T-cell (primary cell): ENCODE measurements around the gene SMARCC1. TPM values are rescaled to one million over a fixed set of nuclear protein-coding genes. Genes with fewer than 3 reads are reported as not detected.

Experiments
- ATAC-seq, 4 experiments: fragments of 200-7000 bp in 3 of 4; fragments of 150-1000 bp in 1 of 4; cut with Tn5 transposase; replicated peaks in 1 of 4; 1 replicate in 3 of 4; 2 replicates in 1 of 4; pipeline ENCODE4 v1.10.0; 2021; ENCODE audit warnings: moderate library complexity in 3 of 4, mild to moderate bottlenecking in 2 of 4, moderate number of reproducible peaks in 1 of 4
- CTCF ChIA-PET, 2 donors: fragments of 300-600 bp; sonication (Branson Sonifier 250); formaldehyde crosslinking; loops; one replicate each; lab custom pipeline; 2022; ENCODE audit warnings: antibody characterized with exemption in 2 of 2; lab: Charles Lee
- POLR2A ChIA-PET, 2 donors: fragments of 300-600 bp; sonication (Branson Sonifier 250); formaldehyde crosslinking; loops; one replicate each; lab custom pipeline; 2022; ENCODE audit warnings: antibody characterized with exemption in 2 of 2; lab: Charles Lee
- DNase-seq, 35 experiments: peaks; one replicate each; pipeline versions ENCODE4 v3.0.0 to v3.0.0-alpha.2; 2013 to 2023
- H3K27ac ChIP-seq: one replicate; pipeline ENCODE4 v1.5.1; 2013; ENCODE audit warnings: low read length
- H3K27me3 ChIP-seq, 2 experiments: replicated peaks in 1 of 2; 1 replicate in 1 of 2; 2 replicates in 1 of 2; pipeline versions ENCODE4 v1.6.1 to v1.7.0; 2013; ENCODE audit warnings: low read length in 1 of 2, mixed read lengths in 1 of 2; ENCODE audit not compliant: control insufficient read depth in 2 of 2, insufficient read depth in 2 of 2; ENCODE audit errors: extremely low read depth in 1 of 2
- H3K36me3 ChIP-seq, 2 donors: 1 replicate in 1 of 2; 2 replicates in 1 of 2; pipeline versions ENCODE4 v1.6.1 to v1.7.0; 2013; ENCODE audit warnings: low read length in 1 of 2; ENCODE audit not compliant: control insufficient read depth in 2 of 2, insufficient read depth in 1 of 2; ENCODE audit errors: extremely low read depth in 1 of 2
- H3K4me1 ChIP-seq, 2 experiments: 1 replicate in 1 of 2; 2 replicates in 1 of 2; pipeline versions ENCODE4 v1.6.1 to v1.7.0; 2013; ENCODE audit warnings: low read length in 2 of 2, mixed read lengths in 1 of 2; ENCODE audit not compliant: insufficient read depth in 2 of 2, control insufficient read depth in 1 of 2; ENCODE audit errors: extremely low read depth in 1 of 2
- H3K4me3 ChIP-seq, 2 donors: 1 replicate in 1 of 2; 2 replicates in 1 of 2; pipeline versions ENCODE4 v1.5.1 to v1.7.0; 2013; ENCODE audit warnings: mild to moderate bottlenecking in 2 of 2, low read length in 1 of 2, moderate library complexity in 1 of 2; ENCODE audit not compliant: control insufficient read depth in 1 of 2; ENCODE audit errors: extremely low read depth in 1 of 2
- H3K9me3 ChIP-seq: 2 replicates; pipeline ENCODE4 v1.7.0; 2013
- H3K27ac Mint-ChIP-seq, 2 donors: one replicate each; pipeline ENCODE4 v1.8.0; 2020 to 2021; ENCODE audit warnings: mild to moderate bottlenecking in 2 of 2, mixed read lengths in 2 of 2
- H3K27me3 Mint-ChIP-seq, 2 donors: one replicate each; pipeline ENCODE4 v1.8.0; 2021 to 2022; ENCODE audit warnings: mixed read lengths in 2 of 2
- H3K36me3 Mint-ChIP-seq: one replicate; pipeline ENCODE4 v1.8.0; 2021; ENCODE audit warnings: mixed read lengths
- H3K4me1 Mint-ChIP-seq, 3 donors: one replicate each; pipeline ENCODE4 v1.8.0; 2020 to 2022; ENCODE audit warnings: mixed read lengths in 3 of 3, mild to moderate bottlenecking in 1 of 3
- H3K4me3 Mint-ChIP-seq, 3 donors: one replicate each; pipeline ENCODE4 v1.8.0; 2020 to 2022; ENCODE audit warnings: mild to moderate bottlenecking in 3 of 3, mixed read lengths in 3 of 3, moderate library complexity in 3 of 3
- H3K9me3 Mint-ChIP-seq, 3 donors: one replicate each; pipeline ENCODE4 v1.8.0; 2020 to 2022; ENCODE audit warnings: mixed read lengths in 3 of 3
- WGBS: methylation state at CpG from one replicate; pipeline ENCODE4 v1.1.5; 2013; ENCODE audit warnings: missing lambda C conversion rate; ENCODE audit not compliant: insufficient coverage; 5-methylcytosine and 5-hydroxymethylcytosine counted together
- total RNA-seq, 35 experiments: library from RNA in 6 of 35; stranded (reverse) in 6 of 35; fragments of 120-200 nt in 1 of 35; gene quantifications; one replicate each; pipeline versions ENCODE4 v1.2.1 to v1.2.4 and lab custom pipeline; 2013 to 2026

The SMARCC1 gene
- total RNA-seq, 5 donors from 2014 or later (not counting 1 experiment from before 2014, with no cell fraction given) = 88.9 to 99.3 (median 92.4) TPM

DNA sequence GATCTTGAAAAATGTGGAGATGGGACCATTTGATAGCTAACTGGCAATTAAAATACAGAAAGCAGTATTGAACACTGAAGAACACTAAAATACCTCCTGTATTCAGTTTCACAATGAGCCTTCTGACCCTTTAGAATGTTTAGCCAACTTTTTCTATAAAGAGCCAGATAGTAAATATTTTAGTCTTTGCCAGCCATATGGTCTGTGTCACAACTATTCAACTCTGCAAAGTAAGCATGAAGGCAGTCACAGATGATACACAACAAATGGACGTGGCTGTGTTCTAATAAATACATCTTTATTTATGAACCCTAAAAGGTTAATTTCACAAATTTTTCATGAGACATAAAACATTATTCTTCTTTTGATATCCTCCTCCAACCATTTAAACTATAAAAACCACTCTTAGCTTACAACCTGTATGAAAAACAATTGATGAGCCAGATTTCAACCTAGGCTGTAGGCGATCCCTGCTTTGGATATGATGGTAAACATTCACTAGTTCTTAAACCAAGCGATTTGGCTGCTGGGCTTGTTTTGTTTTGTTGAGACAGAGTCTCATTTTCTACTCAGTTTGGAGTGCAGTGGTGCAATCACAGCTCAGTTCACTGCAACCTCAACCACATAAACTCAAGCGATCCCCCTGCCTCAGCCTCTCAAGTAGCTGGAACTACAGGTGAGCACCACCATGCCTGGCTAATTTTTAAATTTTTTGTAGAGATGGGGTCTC, 189.5 kb downstream of the SMARCC1 start:
- DNase-seq (no peak), ATAC-seq (no peak)
- peaks cover 6 to 61% of the 10 kb centered on the region in 2 donors for H3K36me3 ChIP-seq
- no peaks in the 10 kb centered on the region for H3K4me1 ChIP-seq
- WGBS = no CpG with 5 or more reads among the region's 4 CpGs
- no peak overlapping the region for H3K27ac ChIP-seq
- H3K27me3 ChIP-seq = no peaks in the 10 kb centered on the region
- no peaks in the 10 kb centered on the region for H3K9me3 ChIP-seq
- Mint-ChIP-seq H3K27ac (peak overlapping the region in 1 of 2 donors; percentile 16), H3K4me3 (no peak overlapping the region), H3K9me3 (no peaks in the 10 kb centered on the region), H3K36me3 (peaks cover 51% of the 10 kb centered on the region), H3K4me1 (no peaks in the 10 kb centered on the region), H3K27me3 (no peaks in the 10 kb centered on the region)
- ChIA-PET POLR2A (interaction anchor here in 1 of 2 donors (0.7 kb wide), 1 partner anchor 10 kb away, joined by 3 read pairs; no protein-coding TSS in a partner anchor), CTCF (interaction anchor here in 1 of 2 donors (0.5 to 0.7 kb wide), 2 partner anchors 197 to 278 kb away, joined by 3 to 4 read pairs; no protein-coding TSS in a partner anchor)
- H3K4me3 ChIP-seq = no peak overlapping the region

DNA sequence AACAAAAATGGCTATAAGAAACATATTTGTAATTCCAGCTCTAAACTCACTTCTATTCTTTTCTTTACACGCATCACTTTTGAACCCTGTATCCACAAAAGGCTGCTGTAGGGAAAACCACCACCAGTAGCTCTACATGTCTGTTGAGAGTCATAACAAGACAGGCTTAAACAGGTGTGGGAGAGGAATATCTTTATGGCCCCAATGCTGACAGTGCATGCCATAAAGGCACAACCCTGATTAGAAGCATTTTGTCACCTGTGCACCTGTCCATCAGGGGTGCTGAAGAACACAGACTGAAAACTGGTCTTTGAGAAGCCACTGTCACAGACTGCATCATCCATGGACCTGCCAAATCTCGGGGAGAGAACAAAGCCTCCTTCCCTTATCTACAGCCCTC, 191.5 kb downstream of the SMARCC1 start:
- peaks cover 6 to 70% of the 10 kb centered on the region in 2 donors for H3K36me3 ChIP-seq
- WGBS = no CpG with 5 or more reads among the region's 2 CpGs
- POLR2A ChIA-PET = interaction anchor here in 1 of 2 donors (0.5 kb wide), 1 partner anchor 16 kb away, joined by 7 read pairs; no protein-coding TSS in a partner anchor
- H3K4me1 Mint-ChIP-seq = no peaks in the 10 kb centered on the region
- no peaks in the 10 kb centered on the region for H3K27me3 Mint-ChIP-seq
- H3K36me3 Mint-ChIP-seq = peaks cover 61% of the 10 kb centered on the region
- no peaks in the 10 kb centered on the region for H3K4me1 ChIP-seq
- no peak overlapping the region for H3K4me3 ChIP-seq
- DNase-seq (no peak), ATAC-seq (no peak)
- H3K27ac ChIP-seq = no peak overlapping the region
- no peaks in the 10 kb centered on the region for H3K27me3 ChIP-seq
- H3K27ac Mint-ChIP-seq = no peak overlapping the region
- CTCF ChIA-PET = interaction anchor here (0.6 kb wide), 2 partner anchors 109 to 225 kb away, joined by 3 to 5 read pairs; no protein-coding TSS in a partner anchor
- H3K9me3 Mint-ChIP-seq = no peaks in the 10 kb centered on the region
- H3K9me3 ChIP-seq = no peaks in the 10 kb centered on the region
- no peak overlapping the region for H3K4me3 Mint-ChIP-seq

DNA sequence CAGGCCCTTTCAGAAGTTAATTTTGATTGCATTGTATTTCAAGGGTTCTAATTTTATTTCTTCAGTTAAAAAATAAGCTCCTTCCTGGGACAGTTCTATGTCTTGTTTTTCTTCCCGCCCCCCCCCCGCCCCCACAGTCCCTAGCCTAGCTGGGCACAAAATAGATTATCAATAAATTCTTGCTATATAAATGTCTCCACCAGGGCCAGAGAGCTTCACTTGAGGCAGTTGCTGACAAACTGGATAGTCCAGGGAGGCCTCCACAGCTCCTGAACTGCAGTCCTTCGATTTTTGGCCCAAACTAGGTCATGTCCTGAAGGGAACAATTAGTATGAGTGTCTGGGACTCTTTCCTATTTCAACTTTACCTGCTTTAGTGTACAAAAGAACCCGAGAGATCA, 193.1 kb downstream of the SMARCC1 start:
- CTCF ChIA-PET = no interaction called here
- Histone ChIP-seq H3K27me3 (no peaks in the 10 kb centered on the region), H3K9me3 (no peaks in the 10 kb centered on the region), H3K36me3 (peaks cover 6 to 60% of the 10 kb centered on the region in 2 donors), H3K4me3 (no peak overlapping the region), H3K27ac (no peak overlapping the region), H3K4me1 (no peaks in the 10 kb centered on the region)
- WGBS = 100% methylated on average over 1 of the region's 4 CpGs
- DNase-seq (no peak), ATAC-seq (no peak)
- Mint-ChIP-seq H3K36me3 (peaks cover 53% of the 10 kb centered on the region), H3K4me1 (no peaks in the 10 kb centered on the region), H3K27ac (no peak overlapping the region), H3K9me3 (no peaks in the 10 kb centered on the region), H3K27me3 (no peaks in the 10 kb centered on the region), H3K4me3 (no peak overlapping the region)
- POLR2A ChIA-PET = interaction anchor here in 1 of 2 donors (0.6 kb wide), 1 partner anchor 18 kb away, joined by 8 read pairs; no protein-coding TSS in a partner anchor

DNA sequence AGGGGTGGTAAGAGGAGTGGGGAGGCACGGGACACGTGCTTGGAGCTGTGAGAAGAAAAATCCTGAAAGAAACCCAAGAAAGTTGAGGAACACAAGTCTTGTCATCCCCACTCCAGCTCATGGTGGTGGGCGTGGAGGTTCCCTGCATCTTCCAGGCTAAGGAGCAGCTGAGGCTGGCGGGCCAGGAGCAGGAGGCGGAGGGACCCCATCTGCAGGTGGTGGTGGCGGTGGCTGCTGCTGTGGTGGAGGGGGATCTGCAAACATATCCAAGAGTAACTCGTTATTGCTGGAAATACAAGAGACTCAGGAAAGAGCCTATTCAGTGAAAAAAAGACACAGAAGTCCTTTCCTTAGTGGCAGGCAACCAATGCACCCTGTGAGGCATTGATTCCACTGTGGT, 193.6 kb downstream of the SMARCC1 start:
- no peak overlapping the region for H3K27ac ChIP-seq
- Mint-ChIP-seq H3K9me3 (no peaks in the 10 kb centered on the region), H3K4me3 (no peak overlapping the region), H3K36me3 (peaks cover 52% of the 10 kb centered on the region), H3K27ac (peak overlapping the region in 1 of 2 donors; percentile 39), H3K4me1 (no peaks in the 10 kb centered on the region), H3K27me3 (no peaks in the 10 kb centered on the region)
- ChIA-PET CTCF (no interaction called here), POLR2A (interaction anchor here in 1 of 2 donors (0.6 kb wide), 1 partner anchor 17 kb away, joined by 8 read pairs; no protein-coding TSS in a partner anchor)
- WGBS = 92% methylated on average over 2 of the region's 7 CpGs
- H3K4me3 ChIP-seq = no peak overlapping the region
- H3K36me3 ChIP-seq = peaks cover 6 to 59% of the 10 kb centered on the region in 2 donors
- ATAC-seq = no peak
- DNase-seq = no peak
- no peaks in the 10 kb centered on the region for H3K4me1 ChIP-seq
- no peaks in the 10 kb centered on the region for H3K27me3 ChIP-seq
- H3K9me3 ChIP-seq = no peaks in the 10 kb centered on the region

DNA sequence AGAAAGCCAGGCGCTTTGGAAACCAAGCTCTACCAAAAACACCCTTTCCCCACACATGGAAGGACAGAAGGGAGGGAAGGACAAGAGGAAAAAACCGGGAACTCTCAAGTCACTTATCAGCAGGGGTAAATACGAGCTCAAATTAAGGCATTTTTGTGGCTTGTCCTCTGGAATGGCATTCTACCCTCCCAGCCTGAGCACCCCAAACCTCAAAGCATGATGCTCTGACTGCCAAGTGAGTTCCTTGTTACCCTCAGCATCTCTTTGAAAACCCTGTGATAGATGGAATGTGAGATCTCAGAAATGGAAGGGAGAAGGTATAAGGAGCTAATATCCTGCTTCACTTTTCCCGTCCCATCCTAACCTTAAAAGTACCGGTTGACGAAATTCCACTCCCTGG, 194.9 kb downstream of the SMARCC1 start:
- no peak for ATAC-seq
- no peaks in the 10 kb centered on the region for H3K27me3 Mint-ChIP-seq

DNA sequence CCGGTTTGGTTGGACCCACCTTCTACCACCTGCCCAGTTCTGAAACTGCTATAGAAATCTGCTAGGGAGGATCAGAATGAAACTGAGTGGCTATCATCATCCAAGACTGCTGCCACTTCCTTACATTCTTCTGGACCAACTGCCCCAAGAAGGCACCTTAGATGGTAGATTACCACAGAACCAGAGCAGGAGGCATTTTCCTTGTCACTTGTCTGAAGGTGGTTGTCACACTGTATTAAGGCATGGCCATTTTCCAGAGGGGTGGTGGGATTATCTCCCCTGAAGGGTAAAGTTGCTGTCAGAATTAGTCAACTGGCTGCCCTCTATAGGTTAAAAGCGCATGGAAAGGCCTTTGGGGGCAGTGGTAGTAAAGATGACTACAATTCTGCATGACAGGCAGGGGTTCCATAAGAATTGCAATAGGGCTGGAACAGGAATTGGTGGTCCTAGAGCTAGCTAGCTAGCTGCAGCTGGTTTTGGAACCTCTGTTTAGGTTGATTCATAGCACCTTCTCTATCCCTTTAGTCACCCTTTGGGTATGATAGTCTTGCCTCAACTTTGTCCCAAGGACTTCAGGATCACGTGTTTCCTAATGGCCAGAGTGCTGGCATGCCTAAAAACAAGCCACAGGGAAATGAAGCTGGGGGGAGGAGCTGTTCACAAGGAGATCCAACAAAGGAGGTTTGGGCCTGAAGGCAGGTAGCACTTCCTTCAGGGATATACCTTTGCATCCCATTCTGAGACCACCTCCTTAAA, 198.2 kb downstream of the SMARCC1 start:
- ChIA-PET POLR2A (no interaction called here), CTCF (no interaction called here)
- ATAC-seq = no peak
- Mint-ChIP-seq H3K9me3 (no peaks in the 10 kb centered on the region), H3K27me3 (peaks cover 5 to 6% of the 10 kb centered on the region in 2 donors), H3K4me3 (no peak overlapping the region), H3K36me3 (peaks cover 19% of the 10 kb centered on the region), H3K27ac (no peak overlapping the region), H3K4me1 (peaks cover 0 to 2% (median 0%) of the 10 kb centered on the region in 3 donors)
- Histone ChIP-seq H3K36me3 (peaks cover 6 to 27% of the 10 kb centered on the region in 2 donors), H3K4me3 (no peak overlapping the region), H3K4me1 (peaks cover 0 to 8% of the 10 kb centered on the region in 2 experiments), H3K27ac (no peak overlapping the region), H3K27me3 (peaks cover 8 to 14% of the 10 kb centered on the region in 2 experiments), H3K9me3 (no peaks in the 10 kb centered on the region)
- 100% methylated on average over 2 of the region's 3 CpGs for WGBS
- DNase-seq = no peak

More for the DNA sequence above, 194.9 kb downstream of the SMARCC1 start:
- Histone ChIP-seq H3K27me3 (no peaks in the 10 kb centered on the region), H3K36me3 (peaks cover 6 to 56% of the 10 kb centered on the region in 2 donors), H3K4me3 (no peak overlapping the region), H3K27ac (no peak overlapping the region), H3K4me1 (no peaks in the 10 kb centered on the region), H3K9me3 (no peaks in the 10 kb centered on the region)
- Mint-ChIP-seq H3K4me3 (no peak overlapping the region), H3K27ac (no peak overlapping the region), H3K9me3 (no peaks in the 10 kb centered on the region), H3K36me3 (peaks cover 44% of the 10 kb centered on the region), H3K4me1 (no peaks in the 10 kb centered on the region)
- no CpG with 5 or more reads among the region's 6 CpGs for WGBS
- no peak for DNase-seq
- POLR2A ChIA-PET = interaction anchor here in 1 of 2 donors (0.6 kb wide), 1 partner anchor 169 kb away, joined by 6 read pairs; no protein-coding TSS in a partner anchor
- CTCF ChIA-PET = no interaction called here
